T-helper 17 cell (primary cell): ENCODE data around the gene TMOD3. TPM values are rescaled to one million over a fixed set of nuclear protein-coding genes. Genes with fewer than 3 reads are reported as not detected.

Experiments used
- total RNA-seq, 4 donors: library from RNA in 2 of 4; stranded (reverse) in 2 of 4; gene quantifications; one replicate each; pipeline ENCODE4 v1.2.3 and lab custom pipeline; 2022 to 2026

Gene TMOD3
- total RNA-seq, 2 donors from 2014 or later: 48.1 to 58.1 TPM

Other genes starting within 250 kb of the TMOD3 start
- 1 to 10 TPM; 5.5 to 7.5 TPM for gene DMXL2, start 206.9 kb upstream of the TMOD3 start, total RNA-seq
- gene SCG3, start 148.2 kb upstream of the TMOD3 start, total RNA-seq: not detected
- gene LYSMD2, start 92.0 kb upstream of the TMOD3 start, total RNA-seq: 10 to 100 TPM; 17.6 to 21.8 TPM
- 1 to 10 TPM; 8.0 to 9.5 TPM for gene TMOD2, start 78.1 kb upstream of the TMOD3 start, total RNA-seq
- gene LEO1, start 142.1 kb downstream of the TMOD3 start, total RNA-seq: 1 to 10 TPM; 8.8 to 9.4 TPM
- gene MAPK6, start 189.6 kb downstream of the TMOD3 start, total RNA-seq: 10 to 100 TPM; 36.8 to 45.6 TPM